GM18909 (cell line): ENCODE measurements around the gene TRIP12.
"Not testable (repeated sequence)": the region's sequence is repeated elsewhere in the genome, so short reads cannot be mapped to it uniquely, and the experiment has no call there.

Experiments
- ATAC-seq: cut with Tn5 transposase; IDR thresholded peaks from one replicate; pipeline ENCODE4 v1.9.1; 2021; ENCODE audit warnings: mild to moderate bottlenecking; ENCODE audit not compliant: unreplicated experiment, poor library complexity

Gene TRIP12

GRCh38 chr2:229921892-229922448 lies at the start of gene TRIP12:
TSS of gene TRIP12 (minus strand) at chr2:229922009. CDS start at chr2:229880079, 41,930 bp downstream.
- peak; percentile 75 for ATAC-seq

DNA sequence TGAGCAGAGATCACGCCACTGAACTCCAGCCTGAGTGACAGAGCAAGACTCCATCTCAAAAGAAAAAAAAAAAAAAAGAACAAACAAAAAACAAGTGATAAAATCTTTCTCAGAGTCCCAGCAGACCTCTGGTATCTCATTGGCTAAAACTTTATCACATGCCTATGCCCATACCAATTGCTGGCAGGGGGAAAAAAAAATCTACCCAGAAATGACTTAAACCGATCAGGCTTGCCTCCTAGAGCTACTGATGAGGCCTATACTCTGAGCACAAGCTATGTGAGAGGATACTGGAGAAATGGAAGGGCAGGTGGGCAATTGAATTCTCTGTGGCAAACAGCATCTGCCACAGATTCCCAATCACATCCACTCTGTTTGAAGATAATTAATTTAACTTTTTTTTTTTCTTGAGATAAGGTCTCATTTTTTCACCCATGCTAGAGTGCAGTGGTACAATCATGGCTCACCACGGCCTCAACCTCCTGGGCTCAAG lies 49.5 kb upstream of the TRIP12 start:
- no peak for ATAC-seq

DNA sequence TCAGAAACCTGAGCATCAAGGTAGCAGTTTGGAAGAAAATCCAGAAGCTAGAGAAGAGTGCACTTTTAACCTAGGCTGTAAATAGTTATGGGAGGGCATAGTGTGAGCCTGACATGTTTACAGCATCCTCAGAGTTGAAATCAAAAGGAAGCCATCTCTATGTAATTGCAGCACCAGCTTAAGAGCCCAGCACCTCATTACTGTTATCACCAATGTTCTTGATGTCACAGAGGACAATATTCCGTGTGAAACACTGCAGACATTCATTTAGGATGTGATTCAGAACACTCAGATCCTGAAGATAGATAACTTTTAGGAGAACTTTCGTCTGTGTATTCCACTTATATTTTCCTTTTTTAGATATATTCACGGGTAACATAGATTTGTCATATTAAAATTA lies 48.6 kb upstream of the TRIP12 start:
- ATAC-seq = no peak

DNA sequence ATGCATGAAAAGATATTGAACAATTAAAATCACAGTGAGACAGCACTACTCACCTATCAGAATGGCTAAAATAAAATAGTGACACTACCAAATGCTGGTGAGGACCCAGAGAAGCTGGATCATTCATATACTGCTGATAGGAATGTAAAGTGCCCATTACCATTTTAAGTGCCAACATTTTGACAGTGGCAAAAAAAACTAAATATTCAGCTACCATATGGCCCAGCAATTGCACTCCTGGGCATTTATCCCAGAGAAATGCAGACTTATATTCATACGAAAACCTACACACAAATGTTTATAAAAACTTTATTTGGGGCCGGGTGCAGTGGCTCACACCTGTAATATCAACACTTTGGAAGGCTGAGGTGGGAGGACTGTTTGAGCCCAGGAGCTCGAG lies 48.1 kb upstream of the TRIP12 start:
- no peak for ATAC-seq

DNA sequence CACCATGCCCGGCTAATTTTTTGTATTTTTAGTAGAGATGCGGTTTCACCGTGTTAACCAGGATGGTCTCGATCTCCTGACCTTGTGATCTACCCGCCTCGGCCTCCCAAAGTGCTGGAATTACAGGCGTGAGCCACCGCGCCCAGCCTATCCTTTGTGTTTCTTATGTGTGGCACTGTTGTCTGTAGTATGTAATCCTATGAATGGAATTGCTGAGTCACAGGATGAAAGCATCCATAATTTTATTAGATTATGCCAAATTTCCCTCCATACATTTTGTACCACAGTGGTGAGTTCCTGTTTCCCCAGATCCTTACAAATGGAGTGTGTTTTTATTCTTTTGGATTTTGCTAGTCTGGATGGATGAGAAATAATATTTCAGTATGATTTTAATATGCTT lies 41.8 kb upstream of the TRIP12 start:
- not testable (repeated sequence) for ATAC-seq

GRCh38 chr2:229956491-229956890 lies 34.7 kb upstream of the TRIP12 start:
- no peak for ATAC-seq

GRCh38 chr2:229955663-229956062 lies 33.9 kb upstream of the TRIP12 start:
- no peak for ATAC-seq

DNA sequence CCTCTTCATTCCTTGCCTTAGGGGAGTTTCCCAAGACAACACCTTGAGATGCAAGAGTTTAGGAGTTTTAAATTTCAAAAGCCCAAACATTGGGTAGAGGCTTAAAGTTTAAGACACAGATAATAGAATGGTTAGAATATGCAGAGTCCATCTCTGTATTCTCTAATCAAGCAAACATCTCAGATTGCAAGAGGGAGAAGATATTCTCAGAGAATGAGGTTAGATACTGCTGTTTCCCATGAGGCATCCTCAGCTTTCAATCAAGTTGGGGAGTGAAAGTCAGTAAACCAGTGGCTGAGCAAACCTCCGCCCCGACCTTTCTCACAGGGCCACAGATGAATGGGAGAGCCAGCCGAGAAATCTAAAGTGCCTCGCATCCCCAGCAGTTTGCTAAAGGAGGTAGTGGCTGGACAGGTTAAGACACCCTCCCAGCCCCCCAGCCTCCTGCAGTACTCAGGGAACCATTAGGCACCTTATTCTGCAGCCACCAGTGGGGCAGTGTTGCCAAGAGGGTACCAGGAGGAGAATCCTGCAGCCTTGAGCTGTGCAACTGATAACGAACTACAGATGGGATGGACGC lies 30.5 kb upstream of the TRIP12 start:
- ATAC-seq = no peak

GRCh38 chr2:229947544-229947943 lies 25.7 kb upstream of the TRIP12 start:
- peak; percentile 44 for ATAC-seq

DNA sequence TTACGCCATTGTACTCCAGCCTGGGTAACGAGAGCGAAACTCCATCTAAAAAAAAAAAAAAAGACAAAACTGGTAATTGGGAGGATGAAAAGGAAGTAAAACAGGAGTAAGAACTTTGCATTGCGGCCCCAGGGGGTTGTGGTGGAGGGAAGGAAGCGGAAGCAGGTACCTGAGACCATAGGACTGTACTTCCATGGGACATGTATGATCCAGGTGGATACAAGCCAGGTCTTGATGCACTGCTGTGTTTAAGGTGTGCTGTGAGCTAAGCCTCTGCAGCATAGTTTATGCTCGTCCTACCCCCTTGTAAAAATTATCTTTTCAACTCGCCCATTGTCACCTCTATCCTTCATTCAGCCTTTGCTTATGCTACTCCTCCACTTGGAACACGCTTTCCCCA lies 24.2 kb upstream of the TRIP12 start:
- ATAC-seq = no peak

DNA sequence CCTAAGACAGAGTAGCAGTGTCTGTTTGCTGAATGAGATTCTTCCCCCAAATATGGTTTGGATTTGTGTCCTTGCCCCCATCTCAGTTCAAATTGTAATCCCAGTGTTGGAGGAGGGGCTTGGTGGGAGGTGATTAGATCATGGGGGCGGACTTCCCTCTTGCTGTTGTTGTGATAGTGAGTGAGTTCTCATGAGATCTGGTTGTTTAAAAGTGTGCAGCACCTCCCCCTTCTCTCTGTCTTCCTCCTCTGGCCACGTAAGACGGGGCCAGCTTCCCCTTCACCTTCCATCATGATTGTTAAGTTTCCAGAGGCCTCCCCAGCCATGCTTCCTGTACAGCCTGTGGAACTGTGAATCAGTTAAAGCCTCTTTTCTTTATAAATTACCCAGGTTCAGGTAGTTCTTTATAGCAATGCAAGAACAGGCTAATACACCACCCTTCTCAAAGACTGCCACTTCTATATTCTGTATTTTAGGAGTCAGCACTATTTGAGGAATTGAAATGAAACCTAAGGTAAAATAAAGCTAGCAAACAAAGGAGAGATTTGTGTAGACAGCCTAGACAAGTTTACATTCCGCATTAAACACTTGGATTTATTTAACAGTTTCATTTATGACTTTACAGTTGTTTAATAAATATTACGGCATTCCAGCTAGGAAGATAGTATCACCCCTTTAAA lies 22.1 kb upstream of the TRIP12 start:
- ATAC-seq = no peak

GRCh38 chr2:229943171-229943570 lies 21.4 kb upstream of the TRIP12 start:
- no peak for ATAC-seq

- no peak for ATAC-seq
Observed at GRCh38 chr2:229942671-229943070, 20.9 kb upstream of the TRIP12 start.

DNA sequence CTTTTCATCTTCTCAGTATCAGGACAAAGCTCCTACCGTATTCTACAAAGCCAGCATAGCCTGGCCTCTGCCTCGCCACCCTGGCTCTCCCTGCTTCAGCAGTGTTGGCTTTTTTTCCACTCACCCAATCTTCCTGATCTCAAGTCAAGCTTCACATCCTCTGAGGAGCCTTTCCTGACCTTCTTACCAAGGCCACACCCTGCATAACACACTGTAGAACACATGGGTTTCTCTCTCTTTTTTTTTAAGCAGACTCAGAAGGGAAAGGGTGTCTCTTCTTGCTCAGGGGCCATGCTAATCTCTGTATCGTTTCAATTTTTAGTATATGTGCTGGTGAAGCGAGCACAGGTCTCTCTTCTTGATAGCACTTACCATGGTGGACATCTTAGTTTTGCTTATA lies 15.7 kb upstream of the TRIP12 start:
- ATAC-seq = no peak

DNA sequence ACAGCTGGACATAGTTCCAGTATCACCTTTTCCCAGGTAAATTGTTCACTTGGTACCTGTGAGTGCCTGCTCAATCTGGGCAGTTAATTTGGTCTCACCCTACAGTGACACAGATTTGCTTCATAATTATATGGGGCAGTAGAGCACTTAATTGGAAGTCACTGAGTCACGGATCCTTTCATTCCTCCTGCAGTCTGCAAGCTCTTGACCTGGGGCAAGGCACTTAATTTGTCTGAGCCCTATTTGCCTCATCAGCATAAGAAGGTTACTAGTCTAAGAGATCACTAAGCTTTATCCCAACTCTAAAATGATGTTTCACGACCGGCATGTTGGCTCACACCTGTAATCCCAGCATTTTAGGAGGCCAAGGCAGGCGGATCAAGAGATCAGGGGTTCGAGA lies 9.4 kb upstream of the TRIP12 start:
- no peak for ATAC-seq

DNA sequence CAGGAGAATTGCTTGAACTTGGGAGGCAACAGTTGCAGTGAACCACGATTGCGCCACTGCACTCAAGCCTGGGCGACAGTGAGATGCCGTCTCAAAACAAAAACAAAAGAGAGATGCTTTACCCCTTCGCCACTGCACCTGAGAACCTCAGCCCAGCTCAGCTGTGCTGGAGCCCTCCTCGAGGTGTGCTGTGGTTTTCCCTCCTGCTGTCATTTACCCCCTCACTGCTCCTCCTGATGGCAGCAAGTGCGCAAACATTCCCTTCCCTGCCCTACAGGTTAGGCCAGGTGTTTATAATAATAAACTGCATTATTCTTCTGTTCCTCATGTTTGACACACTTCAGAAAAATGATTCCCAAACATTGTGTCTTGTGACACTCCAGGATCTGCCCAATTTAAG lies 8.8 kb upstream of the TRIP12 start:
- ATAC-seq = no peak

DNA sequence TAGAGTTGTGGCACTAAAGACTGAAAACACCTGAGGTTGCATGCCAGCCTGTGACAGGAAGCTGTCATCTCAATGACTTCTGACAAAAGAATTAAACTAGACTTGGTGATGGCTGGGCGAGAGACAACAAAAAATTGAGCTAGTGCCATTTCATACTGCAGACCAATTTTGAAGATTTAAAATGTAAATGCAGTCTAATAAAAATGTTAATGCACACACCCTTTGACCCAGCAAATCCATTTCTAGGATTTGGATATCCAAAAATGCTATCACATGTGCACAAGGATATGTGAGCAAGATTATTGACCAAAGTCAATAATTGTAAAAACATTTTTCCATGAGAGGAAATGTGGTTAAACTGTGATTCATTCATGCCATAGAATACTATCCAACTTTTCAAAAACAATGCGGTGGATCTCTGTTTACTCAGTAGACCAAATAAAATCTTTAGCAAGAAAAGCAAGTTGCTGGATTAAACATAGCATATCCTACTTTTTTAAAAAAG lies 6.1 kb upstream of the TRIP12 start:
- ATAC-seq = no peak

DNA sequence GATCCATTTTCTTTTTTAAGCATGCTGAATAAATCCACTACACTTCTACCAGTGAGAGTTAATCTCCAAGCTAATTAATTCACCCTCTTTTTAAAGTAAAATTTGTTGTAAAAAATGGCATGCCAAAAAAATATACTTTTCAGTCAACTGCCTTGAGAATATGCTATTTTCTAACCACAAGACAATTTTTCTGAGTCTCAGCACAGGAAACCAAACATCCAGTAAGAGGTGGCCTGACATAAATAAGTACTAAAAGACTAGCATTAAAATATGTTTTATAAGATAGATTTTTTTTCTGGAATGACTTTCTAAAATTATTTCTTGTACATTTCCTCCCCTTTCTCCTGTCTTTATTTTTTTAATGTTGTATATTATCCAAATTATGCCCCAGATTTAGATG lies 3.4 kb upstream of the TRIP12 start:
- ATAC-seq = no peak

DNA sequence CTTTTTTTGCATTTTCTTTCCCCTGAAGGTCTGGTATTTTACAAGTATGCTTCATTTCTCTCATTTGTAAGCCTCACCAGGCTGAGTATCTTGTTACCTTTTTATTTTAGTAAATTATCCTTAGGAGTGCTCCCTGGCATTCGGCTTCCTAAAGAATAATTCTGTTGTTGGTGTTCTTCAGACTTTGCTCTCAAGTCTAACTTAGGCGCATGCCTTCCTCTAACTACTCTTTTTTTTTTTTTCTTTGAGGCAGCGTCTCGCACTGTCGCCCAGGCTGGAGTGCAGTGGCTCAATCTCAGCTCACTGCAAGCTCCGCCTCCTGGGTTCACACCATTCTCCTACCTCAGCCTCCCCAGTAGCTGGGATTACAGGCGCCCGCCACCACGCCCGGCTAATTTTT lies 2.7 kb upstream of the TRIP12 start:
- ATAC-seq = not testable (repeated sequence)

DNA sequence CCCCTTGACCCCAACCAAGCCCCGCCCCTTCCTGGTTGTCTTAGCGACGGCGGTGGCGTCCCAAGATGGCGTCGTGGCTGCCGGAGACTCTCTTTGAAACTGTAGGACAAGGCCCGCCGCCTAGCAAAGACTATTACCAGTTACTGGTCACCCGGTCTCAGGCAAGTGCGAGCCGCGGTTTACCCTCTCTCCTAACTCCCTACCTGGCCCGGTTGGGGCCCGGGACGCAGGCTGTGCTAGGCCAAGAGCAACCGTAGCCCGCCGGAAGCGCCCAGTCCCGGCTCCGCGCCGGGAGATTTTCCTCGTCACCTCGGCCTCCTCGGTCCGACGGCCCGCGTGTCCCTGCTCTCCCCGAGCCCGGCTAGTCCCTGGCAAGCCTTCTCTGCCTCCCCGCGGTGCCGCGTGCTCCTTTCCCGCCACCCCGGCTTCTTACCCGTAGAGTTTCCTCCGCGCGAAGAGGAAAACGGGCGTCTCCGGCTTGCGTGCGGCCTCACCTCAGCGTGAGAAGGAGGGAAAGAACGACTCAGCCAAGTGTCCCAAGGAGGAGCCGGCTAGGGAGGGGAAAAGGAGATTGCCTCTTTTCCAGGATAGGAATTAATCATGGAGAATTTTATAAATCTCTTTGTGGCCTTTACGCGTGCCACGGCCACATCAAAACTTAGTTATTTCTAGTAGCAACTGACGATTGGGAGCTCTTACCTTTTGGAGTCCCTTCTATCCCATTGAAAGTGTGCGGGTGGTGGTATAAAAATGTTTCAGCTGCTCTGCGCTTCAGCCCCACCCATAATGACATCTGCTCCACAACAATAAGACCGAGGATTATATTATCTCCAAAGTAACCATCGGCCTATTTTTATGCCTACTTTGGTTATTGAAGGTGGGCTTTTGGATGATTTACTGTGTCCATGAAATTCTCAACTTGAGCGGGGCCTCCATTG lies 909 bp upstream of the TRIP12 start, which contains the start of gene FBXO36:
Gene FBXO36, plus strand, starts transcription at position 55 of the 938 bp plus-strand sequence. Its CDS starts 11 bp downstream, at position 66.
- peak; percentile 72 for ATAC-seq
